Adrenal gland (tissue), 5 donors: ENCODE data around the gene TCERG1L.

Source experiments
- CTCF ChIP-seq, 6 experiments: fragments of 450-650 bp in 4 of 6; fragments of 200-600 bp in 2 of 6; sonication (generic) in 1 of 6; IDR thresholded peaks; 1 replicate in 5 of 6; 2 replicates in 1 of 6; pipeline versions ENCODE4 v1.5.1 to v1.8.0; 2016 to 2021; ENCODE audit warnings: antibody characterized with exemption in 6 of 6, mild to moderate bottlenecking in 2 of 6, moderate library complexity in 1 of 6
- POLR2A ChIP-seq, 2 donors: fragments of 450-650 bp; IDR thresholded peaks; one replicate each; pipeline ENCODE4 v1.6.1; 2017; ENCODE audit warnings: antibody characterized with exemption in 2 of 2, mild to moderate bottlenecking in 2 of 2, moderate library complexity in 1 of 2
- donor health status: DM: no; HTN: no; CAD: no.

GRCh38 chr10:131274883-131275282 lies 36.6 kb downstream of the TCERG1L start:
- TF ChIP-seq POLR2A (IDR thresholded peaks at IDR 0.05) (no peak), CTCF (IDR thresholded peaks at IDR 0.05) (no peak)
